ENCODE measurements around the gene LDB2.
"Not testable (repeated sequence)": the region's sequence is repeated elsewhere in the genome, so short reads cannot be mapped to it uniquely, and the experiment has no call there.

The LDB2 gene

GRCh38 chr4:16636912-16637630 is 261.4 kb downstream of the LDB2 start:
- in situ Hi-C loops (cut with MboI; ENCODE audit: low pct_unique_long_range_greater_than_20kb, low sequenced_read_pairs), result no loop called here

GRCh38 chr4:16636304-16636703 is 262.1 kb downstream of the LDB2 start:
- DNase-seq, result no peak
- in situ Hi-C loops (cut with MboI; ENCODE audit: low pct_unique_long_range_greater_than_20kb, low sequenced_read_pairs), result no loop called here

More at GRCh38 chr4:16636912-16637630, 261.4 kb downstream of the LDB2 start:
- no peak for DNase-seq

- DNase-seq; in situ Hi-C loops (cut with MboI; ENCODE audit: low pct_unique_long_range_greater_than_20kb, low sequenced_read_pairs): not testable (repeated sequence)
Measured at GRCh38 chr4:16629274-16629673, 269.2 kb downstream of the LDB2 start.

GRCh38 chr4:16628835-16629234 is 269.6 kb downstream of the LDB2 start:
- DNase-seq; in situ Hi-C loops (cut with MboI; ENCODE audit: low pct_unique_long_range_greater_than_20kb, low sequenced_read_pairs): not testable (repeated sequence)

- no peak for DNase-seq
Measured at GRCh38 chr4:16627999-16628398, 270.4 kb downstream of the LDB2 start.

GRCh38 chr4:16626945-16627344 is 271.5 kb downstream of the LDB2 start:
- DNase-seq, result no peak
- in situ Hi-C loops (cut with MboI; ENCODE audit: low pct_unique_long_range_greater_than_20kb, low sequenced_read_pairs), result no loop called here

More at GRCh38 chr4:16627999-16628398, 270.4 kb downstream of the LDB2 start:
- in situ Hi-C loops (cut with MboI; ENCODE audit: low pct_unique_long_range_greater_than_20kb, low sequenced_read_pairs), result no loop called here

GRCh38 chr4:16622826-16623225 is 275.6 kb downstream of the LDB2 start:
- in situ Hi-C loops (cut with MboI; ENCODE audit: low pct_unique_long_range_greater_than_20kb, low sequenced_read_pairs), result no loop called here
- DNase-seq, result no peak

- in situ Hi-C loops (cut with MboI; ENCODE audit: low pct_unique_long_range_greater_than_20kb, low sequenced_read_pairs), result no loop called here
Measured at GRCh38 chr4:16617435-16617834, 281.0 kb downstream of the LDB2 start.

GRCh38 chr4:16617011-16617410 is 281.4 kb downstream of the LDB2 start:
- in situ Hi-C loops (cut with MboI; ENCODE audit: low pct_unique_long_range_greater_than_20kb, low sequenced_read_pairs), result no loop called here
- DNase-seq, result no peak

More at GRCh38 chr4:16617435-16617834, 281.0 kb downstream of the LDB2 start:
- DNase-seq, result no peak

GRCh38 chr4:16609170-16609758 is 289.2 kb downstream of the LDB2 start:
- DNase-seq, result no peak
- in situ Hi-C loops (cut with MboI; ENCODE audit: low pct_unique_long_range_greater_than_20kb, low sequenced_read_pairs), result no loop called here

GRCh38 chr4:16608611-16609125 is 289.8 kb downstream of the LDB2 start:
- DNase-seq, result no peak
- in situ Hi-C loops (cut with MboI; ENCODE audit: low pct_unique_long_range_greater_than_20kb, low sequenced_read_pairs), result no loop called here

GRCh38 chr4:16608123-16608522 is 290.3 kb downstream of the LDB2 start:
- in situ Hi-C loops (cut with MboI; ENCODE audit: low pct_unique_long_range_greater_than_20kb, low sequenced_read_pairs), result no loop called here
- DNase-seq, result no peak

GRCh38 chr4:16607241-16608066 is 291.0 kb downstream of the LDB2 start:
- in situ Hi-C loops (cut with MboI; ENCODE audit: low pct_unique_long_range_greater_than_20kb, low sequenced_read_pairs), result no loop called here
- DNase-seq, result no peak

GRCh38 chr4:16606691-16607090 is 291.8 kb downstream of the LDB2 start:
- in situ Hi-C loops (cut with MboI; ENCODE audit: low pct_unique_long_range_greater_than_20kb, low sequenced_read_pairs), result no loop called here
- no peak for DNase-seq

GRCh38 chr4:16603178-16603577 is 295.3 kb downstream of the LDB2 start:
- in situ Hi-C loops (cut with MboI; ENCODE audit: low pct_unique_long_range_greater_than_20kb, low sequenced_read_pairs), result no loop called here
- DNase-seq, result no peak

- in situ Hi-C loops (cut with MboI; ENCODE audit: low pct_unique_long_range_greater_than_20kb, low sequenced_read_pairs), result no loop called here
- no peak for DNase-seq
Measured at GRCh38 chr4:16598597-16599206, 299.7 kb downstream of the LDB2 start.

- DNase-seq, result no peak
- in situ Hi-C loops (cut with MboI; ENCODE audit: low pct_unique_long_range_greater_than_20kb, low sequenced_read_pairs), result no loop called here
Measured at GRCh38 chr4:16597845-16598596, 300.4 kb downstream of the LDB2 start.

GRCh38 chr4:16597443-16597842 is 301.0 kb downstream of the LDB2 start:
- no peak for DNase-seq
- in situ Hi-C loops (cut with MboI; ENCODE audit: low pct_unique_long_range_greater_than_20kb, low sequenced_read_pairs), result no loop called here

- in situ Hi-C loops (cut with MboI; ENCODE audit: low pct_unique_long_range_greater_than_20kb, low sequenced_read_pairs), result no loop called here
- no peak for DNase-seq
Measured at GRCh38 chr4:16596267-16596666, 302.2 kb downstream of the LDB2 start.

All from KBM-7 (cell line).